Measurements from ENCODE around the gene CCDC127.

- TF ChIP-seq CTCF (IDR thresholded peaks at IDR 0.05) (no peak), EP300 (IDR thresholded peaks at IDR 0.05) (no peak), POLR2A (IDR thresholded peaks at IDR 0.05) (no peak)
These were observed 46.8 kb downstream of the CCDC127 start for GRCh38 chr5:170971-171800.
